Activated CD4-positive, alpha-beta T cell treated with anti-CD3 and anti-CD28 coated beads, Interleukin-2, amount 50 U/mL, for 24 hours (primary cell): ENCODE measurements around the gene ARSB.

Experiments used
- DNase-seq, 2 donors: peaks; one replicate each; pipeline ENCODE4 v3.0.0-alpha.2; 2020; ENCODE audit warnings: low read depth in 1 of 2, low spot score in 1 of 2

The ARSB gene

GRCh38 chr5:78985116-78985724, at the start of gene ARSB:
TSS of gene ARSB (minus strand) at chr5:78985310. CDS start at chr5:78985248, 62 bp downstream.
- peak; percentile 29 to 33 for DNase-seq

DNA sequence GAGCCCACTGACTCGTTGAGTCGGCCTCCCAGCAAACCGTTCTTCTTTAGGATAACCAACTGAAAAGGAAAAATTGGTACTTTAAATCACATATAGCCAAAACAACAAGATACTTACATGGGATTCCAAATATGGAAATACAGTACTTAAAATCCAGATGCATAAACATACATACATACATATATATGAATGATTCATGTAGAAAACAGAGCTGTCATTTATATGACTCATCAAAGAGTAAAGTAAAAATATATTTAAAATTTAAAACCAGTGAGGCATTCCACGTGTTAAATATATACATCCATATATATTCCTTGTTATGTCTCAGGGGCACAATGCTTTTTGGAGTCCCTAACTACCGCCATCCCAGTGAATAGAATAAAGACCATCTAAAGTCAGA, 47.7 kb upstream of the ARSB start:
- no peak for DNase-seq

DNA sequence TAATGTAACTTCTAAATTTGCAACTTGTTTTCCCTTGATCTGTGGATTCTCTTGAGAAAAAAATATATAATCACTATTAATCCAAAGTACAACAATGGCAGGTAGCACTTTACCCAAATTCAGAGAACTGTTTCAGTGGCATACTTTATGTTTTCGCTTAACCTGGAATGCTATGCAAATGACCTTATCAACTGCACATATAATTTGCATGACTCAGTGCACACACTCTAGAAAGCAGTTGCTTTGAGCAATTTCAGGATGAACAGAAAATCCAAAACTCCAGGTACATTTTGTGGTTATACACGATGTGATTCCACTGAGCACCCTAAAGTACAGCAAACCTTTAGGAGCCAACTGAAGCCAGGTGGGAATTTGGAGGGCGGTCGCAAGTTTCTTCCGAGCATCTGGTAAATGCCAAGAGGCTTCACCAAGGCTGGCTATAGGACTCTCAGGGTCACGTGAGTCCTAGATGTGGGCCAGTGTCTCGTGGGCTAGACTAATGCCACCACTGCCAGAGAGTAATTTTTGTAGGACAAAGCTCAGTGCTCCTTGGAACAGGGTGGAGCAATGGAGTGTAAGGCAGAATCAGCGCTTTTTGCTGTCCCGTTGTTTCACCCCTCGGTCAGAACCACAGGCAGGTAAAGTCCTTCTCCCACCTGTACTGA, 47.1 kb upstream of the ARSB start:
- DNase-seq = no peak

GRCh38 chr5:79031485-79031867, 46.4 kb upstream of the ARSB start:
- DNase-seq = no peak

- DNase-seq = no peak
These were observed 45.8 kb upstream of the ARSB start for GRCh38 chr5:79030663-79031484.

- peak; percentile 28 to 32 for DNase-seq
These were observed 40.0 kb upstream of the ARSB start for GRCh38 chr5:79025054-79025472.

DNA sequence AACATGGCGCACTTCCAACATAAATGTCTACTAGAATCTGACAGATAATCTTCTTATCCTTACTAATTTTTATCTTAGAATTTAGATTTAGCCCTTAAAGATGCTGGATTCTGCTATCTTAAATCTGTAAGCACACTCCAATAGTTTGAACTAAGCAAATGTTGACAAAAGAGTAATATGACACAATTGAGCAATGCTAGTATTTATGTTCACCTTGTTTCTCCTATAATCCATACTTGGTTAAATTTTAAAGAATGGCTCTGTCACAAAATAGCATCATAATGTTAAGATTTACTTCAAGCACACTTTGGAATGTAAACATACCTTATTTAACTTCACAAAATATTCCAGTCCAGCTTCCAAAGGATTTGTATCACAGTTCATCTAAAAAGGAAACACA, 38.8 kb upstream of the ARSB start:
- no peak for DNase-seq

GRCh38 chr5:79023348-79023747, 38.2 kb upstream of the ARSB start:
- no peak for DNase-seq

GRCh38 chr5:79022771-79023170, 37.7 kb upstream of the ARSB start:
- no peak for DNase-seq

GRCh38 chr5:79021753-79022152, 36.6 kb upstream of the ARSB start:
- DNase-seq = no peak

DNA sequence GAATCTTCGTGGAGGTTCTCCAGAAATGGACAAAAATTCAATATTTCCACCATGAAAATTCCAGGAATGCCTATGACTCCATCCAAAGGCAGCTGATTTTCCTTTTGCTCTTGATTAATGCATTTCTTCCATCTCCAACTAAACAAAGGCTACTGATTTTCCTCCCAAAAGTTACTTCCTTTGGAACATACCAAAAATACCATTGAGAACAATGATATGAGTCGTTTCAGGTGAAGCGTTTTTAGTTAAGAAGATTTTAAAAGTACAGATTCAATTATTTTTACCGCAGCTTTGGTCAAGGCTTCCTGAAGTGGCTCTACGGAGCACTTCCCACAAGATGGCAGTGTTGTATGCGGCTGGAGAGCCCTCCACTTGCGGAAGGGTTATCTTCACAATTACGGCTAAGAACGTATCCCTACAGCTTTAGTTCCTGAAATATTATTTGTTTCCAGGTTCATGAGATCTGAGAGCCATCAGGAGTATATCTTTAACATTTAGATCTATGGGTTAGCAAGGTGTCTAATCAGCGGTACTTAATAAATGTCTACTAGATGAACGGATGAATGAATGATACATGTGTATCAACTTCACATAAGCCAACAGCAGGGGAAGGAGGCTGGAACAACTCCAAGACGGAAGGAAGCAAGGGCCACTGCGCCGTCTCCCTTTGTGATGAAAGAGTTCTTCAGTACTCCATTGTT, 35.9 kb upstream of the ARSB start:
- peak in 1 of 2 donors; percentile 16 for DNase-seq

DNA sequence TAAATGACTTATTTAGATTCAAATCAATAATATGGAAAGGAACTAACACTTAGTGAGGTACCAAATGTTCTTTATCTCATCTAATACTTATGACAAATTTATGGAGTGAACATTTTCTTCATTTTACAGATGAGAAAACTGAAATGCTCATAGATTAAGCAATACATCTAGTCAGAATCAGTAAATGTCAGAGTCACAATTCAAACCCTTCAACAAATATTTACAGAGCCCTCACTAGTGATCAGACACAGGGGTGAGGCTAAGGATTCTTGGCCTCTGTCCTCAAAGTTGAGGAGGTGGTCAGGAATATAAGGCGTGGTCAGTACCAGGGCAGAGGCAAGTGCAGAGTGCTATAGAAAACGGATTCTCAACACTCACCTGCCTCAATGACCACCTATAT, 29.5 kb upstream of the ARSB start:
- DNase-seq = no peak

DNA sequence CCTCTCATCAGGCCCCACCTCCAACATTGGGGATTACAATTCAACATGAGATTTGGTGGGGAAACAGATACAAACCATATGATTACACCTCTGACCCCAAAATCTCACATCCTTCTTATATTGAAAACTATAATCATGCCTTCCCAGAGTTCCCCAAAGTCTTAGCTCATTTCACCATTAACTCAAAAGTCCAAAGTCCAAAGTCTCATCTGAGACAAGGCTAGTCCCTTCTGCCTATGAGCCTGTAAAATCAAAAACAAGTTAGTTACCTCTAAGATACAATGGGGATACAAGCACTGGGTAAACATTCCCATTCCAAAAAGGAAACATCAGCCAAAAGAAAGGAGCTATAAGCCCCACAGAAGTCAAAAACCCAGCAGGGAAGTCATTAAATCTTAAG, 26.8 kb upstream of the ARSB start:
- no peak for DNase-seq

- DNase-seq = no peak
These were observed 26.2 kb upstream of the ARSB start for GRCh38 chr5:79011219-79011836.

GRCh38 chr5:79008362-79008761, 23.3 kb upstream of the ARSB start:
- no peak for DNase-seq

DNA sequence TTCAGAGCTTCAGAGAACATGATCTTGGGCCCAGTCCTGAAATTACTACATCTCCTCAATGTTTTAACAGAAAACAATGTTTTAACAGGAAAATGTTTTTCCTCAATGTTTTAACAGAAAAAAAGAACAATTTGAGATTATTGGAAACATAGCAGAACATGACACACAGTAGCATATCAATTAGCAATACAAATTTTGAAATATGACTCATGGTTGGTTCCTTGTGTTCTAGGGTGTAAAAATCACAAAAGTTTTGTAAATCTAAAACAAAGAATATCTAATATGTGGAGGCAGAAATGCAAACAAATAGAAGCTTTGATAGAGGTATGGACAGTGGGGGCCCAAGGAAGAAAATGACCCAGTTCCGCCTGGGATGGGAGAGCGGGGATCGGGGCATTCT, 22.8 kb upstream of the ARSB start:
- no peak for DNase-seq

DNA sequence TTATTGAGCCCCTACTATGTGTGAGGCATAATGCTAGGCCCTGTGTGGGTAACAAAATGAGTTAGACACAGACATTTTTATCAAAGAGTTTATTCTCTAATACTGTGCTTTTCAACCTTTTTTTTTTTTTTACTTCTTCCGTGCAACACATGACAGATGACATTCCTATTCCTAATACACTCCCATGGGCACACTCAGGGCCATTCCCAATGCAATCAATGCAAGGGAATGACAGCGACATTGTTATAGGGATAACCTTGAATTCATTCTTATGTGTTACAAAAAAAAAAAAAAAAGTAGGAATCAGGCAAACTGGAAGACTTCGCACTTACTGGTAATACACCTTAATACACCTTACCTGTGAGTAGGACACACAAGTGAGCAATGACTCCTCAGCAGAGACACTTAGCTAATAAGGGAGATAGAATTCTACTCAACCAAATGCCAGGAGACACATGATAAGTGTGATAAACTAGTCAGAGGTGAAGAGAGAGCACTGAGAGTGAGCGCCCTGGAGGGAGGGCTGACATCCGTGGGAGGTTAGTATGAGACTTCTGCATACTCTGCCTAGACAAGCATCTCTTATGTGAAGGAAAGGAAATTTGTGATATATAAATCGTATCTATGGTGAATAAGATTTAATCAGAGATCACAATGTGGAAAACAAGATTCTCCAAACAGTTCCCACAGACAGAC, 21.0 kb upstream of the ARSB start:
- no peak for DNase-seq

DNA sequence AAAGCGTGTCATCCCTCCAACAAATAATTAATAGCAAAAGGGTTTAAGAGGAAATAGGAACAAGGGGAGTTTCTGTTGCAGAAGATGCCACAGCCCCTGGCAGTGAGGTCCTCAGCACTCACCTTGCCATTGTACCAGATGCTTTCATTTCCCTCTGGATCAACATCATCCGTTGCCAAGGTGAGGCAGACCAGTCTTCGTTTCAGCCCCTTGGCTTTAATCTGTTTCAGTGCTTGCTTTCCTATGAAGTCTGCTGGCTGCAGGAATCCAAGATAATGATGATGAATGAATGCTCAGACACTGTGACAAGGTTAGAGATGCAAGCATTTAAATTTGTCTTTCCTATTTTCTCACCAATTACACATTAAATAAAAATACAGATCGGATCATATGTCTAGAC, 20.0 kb upstream of the ARSB start:
- DNase-seq = no peak

DNA sequence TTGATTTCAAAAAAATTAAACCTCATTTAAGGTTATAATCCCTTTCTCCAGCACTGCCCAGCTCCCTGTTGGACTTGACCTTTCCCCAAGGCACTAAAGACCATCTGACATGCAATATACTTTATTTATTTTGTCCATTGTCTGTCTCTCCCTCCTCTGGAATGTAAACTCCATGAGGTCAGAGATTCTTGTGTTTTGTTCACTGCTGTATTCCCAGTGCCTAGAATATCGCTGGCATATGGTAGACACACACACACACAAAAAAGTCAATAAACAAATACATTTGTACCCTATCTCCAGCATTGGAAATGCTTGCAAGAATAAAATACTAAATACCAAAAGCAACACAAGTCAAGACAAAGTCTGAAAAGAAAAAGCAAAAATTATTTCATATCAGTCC, 17.3 kb upstream of the ARSB start:
- no peak for DNase-seq

GRCh38 chr5:79001471-79001870, 16.4 kb upstream of the ARSB start:
- DNase-seq = no peak

- DNase-seq = no peak
These were observed 12.0 kb upstream of the ARSB start for GRCh38 chr5:78997090-78997489.
